ENCODE data around the gene CD200R1.

The CD200R1 gene, protein sequence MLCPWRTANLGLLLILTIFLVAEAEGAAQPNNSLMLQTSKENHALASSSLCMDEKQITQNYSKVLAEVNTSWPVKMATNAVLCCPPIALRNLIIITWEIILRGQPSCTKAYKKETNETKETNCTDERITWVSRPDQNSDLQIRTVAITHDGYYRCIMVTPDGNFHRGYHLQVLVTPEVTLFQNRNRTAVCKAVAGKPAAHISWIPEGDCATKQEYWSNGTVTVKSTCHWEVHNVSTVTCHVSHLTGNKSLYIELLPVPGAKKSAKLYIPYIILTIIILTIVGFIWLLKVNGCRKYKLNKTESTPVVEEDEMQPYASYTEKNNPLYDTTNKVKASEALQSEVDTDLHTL

DNA sequence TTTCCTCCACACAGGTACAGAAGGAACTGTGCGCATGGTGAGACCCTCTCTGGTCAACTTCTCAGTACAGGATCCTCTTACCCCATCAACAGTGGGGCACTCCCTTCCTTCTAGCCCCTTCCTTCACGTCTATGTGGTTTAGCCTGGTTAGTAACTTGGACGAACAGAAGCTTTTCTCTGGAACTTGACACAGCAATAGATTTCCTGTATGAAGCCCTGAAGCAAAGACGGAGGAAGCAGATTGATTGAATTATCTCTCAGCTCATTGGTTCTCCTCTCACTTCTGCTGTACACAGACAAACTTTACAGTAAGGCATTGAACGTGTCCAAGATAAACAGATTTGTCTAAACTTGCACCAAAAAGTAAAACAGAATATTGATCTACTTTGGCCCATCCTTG, at the start of gene CD200R1:
CD200R1 (minus strand) TSS at position 210 of the 400 bp plus-strand sequence. CDS start 246 bp downstream, outside the sequence.
- no peak for DNase-seq (ENCODE audit: low spot score)

DNA sequence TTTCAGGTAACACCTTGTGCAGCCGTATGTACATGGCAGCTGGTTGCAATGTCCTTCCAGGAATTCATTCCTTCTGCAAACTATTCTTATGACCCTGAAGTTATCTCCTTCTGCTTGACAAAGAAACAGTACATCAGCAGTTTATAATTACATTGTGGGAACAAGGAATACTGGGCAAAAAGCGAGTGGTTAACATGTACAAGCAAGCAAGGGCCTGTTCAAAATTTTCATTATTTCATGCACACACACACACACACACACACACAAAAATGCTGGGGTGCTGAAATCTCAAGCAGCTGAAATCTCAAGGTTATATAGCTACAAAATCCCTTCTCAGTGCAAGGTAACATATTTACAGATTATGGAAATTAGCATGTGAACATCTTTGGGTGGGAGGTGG, 46.6 kb upstream of the CD200R1 start:
- no peak for DNase-seq (ENCODE audit: low spot score)

DNA sequence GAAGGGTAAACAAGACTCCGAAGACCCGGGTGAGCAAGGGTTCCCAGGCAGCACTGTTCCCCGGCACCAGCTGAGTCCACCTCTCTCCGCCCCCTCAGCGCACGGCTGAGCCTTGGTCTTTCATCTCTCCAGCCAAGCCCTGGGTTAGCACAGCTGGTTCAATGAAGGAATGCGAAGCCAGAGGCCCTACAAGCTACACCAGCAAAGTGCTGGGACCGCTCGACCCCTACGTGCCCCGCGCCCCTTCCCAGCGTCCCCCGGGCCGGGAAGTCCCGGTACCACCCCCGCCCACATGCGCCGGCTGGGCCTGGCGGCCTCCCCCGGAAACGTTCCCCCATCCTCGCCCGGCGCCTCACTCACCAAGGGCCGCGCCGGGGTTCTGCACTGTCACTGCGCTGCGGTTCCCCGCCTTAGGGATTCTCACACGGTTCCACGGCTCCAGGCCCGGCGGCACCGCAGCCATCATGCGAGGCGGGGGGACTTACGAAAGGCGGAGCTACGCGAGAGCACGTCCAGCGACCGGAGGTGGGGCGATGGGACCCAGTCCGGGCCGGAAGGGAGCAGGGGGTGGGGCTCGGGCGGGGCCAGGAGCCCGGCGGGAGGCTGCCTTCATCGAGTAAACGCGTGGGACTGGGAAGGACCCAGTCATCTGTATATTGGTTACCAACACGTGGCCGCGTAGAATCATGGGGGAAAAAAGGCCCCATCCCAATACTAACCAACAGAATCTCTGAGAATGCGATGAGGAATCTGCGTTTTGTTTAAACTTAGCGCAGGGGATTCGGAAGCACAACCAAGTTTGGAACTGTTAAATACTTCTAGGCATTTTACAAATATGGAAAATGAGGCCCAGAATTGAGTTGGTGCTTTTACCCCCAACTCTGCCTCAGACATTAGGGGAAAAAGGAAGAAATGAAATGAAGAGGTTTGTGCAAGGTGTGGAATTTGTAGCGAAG, 44.6 kb upstream of the CD200R1 start:
- peak; percentile 88 for DNase-seq (ENCODE audit: low spot score)

DNA sequence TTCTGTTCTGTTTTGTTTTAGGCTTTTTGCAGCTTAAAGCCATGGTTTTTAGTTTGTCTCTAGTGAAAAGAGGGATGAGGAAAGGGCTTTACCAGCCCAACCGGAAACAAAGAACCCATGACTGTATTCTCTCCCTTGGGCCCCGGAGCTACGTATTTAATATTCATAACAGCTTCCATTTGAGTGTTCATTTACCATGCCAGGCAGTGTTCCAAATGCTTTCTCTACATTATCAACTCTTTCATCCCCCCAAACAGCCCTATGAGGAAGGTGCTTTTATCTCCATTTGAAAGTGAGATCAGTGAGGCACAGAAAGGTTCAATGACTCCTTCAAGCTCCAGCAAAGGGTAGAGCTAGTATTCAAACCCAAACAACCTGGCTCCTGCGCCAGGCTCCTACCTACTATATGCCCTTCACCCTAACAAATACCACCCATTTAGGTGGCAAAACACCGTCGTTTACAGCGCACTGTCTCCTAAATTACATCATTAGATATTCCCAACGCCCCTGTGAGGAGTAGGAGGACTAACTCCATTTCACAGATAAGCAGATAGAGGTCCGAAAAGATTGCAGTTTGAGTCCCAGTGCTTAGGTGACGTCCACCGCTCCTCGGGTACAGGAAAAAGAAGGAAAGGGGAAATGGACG, 43.8 kb upstream of the CD200R1 start:
- no peak for DNase-seq (ENCODE audit: low spot score)

DNA sequence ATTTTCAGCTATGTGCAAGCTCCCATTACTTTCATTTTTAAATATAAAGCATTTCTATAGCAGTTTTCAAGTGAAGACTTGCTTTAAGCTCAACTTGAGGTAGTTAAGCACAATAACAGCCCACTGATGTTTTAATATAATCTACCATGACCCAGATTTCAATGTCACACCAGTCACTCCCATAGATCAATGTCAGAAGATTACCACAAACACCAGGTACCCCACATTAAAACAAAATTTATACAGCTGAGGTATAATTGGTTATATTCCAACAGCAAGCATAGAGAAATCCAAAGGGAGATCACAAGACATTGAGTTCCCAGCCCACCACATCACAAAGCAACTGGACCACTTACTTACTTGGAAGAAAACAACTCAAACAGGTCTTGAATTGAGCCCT, 38.7 kb upstream of the CD200R1 start:
- no peak for DNase-seq (ENCODE audit: low spot score)

DNA sequence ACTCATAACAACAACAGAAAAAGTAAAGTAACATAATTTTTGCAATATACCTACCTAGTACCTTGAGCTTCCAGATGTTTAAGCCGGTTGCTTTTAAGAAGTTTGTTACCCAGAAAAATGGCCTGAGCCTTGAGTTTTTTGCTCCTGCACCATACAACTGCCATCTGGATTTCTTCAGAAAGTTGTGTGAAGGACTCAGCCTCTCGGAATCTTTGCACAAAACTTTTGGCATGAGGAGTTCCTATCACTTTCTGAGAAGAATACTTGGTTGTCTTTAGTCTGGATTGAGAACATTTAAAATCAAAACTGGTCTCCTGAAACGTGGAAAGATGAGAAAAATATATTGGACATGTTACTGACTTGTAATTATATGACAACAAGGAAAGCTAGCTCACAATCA, 33.2 kb upstream of the CD200R1 start:
- no peak for DNase-seq (ENCODE audit: low spot score)

DNA sequence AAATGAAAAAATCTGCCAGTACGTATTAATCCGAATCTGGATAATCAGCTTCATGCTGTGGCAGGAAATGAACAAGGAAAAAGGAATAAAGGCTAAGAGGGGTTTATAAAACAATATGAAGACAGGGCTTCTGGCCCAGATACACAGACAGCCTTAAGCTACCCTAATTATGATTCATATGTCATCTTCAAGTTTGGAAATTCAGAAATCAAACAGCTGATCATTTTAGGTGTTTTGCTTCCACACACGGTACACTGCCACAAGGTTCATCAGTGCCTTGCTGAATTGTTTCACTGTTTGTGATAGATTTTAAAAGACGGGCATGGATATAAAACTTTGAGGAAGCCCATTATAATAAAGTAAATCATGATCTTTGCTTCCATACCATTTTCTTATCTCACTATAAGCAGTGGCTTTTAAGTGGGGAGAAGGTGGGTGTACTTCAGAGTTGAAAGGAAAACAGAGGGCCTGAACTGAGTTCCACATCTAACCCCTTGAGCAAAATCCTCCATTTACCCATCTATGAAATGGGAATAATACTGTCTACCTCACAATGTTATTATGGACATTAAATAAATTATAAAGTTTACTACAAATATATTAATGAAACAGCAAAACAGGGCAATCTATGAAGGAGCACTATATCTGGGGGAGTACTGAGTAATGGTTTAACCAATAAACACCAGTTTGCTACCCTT, 31.6 kb upstream of the CD200R1 start:
- DNase-seq (ENCODE audit: low spot score), result no peak

DNA sequence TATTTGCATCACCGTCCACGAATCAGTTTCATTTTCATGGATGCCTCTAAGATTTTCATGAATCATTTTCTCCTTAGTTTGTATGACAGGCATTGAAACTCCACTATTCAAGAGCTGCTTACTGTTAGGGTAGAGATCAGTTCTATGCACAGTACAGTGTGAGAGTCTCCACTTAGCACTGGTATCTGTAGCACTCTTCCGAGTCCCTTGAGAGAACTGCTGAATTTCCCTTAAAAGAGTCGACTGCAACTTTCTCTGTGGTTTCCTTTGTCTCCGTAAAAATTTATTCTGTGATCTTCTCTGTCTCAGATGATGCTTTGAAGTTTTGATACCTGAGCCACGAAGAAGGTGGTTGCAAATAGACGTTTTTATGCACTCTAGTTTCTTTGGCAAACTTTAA, 30.7 kb upstream of the CD200R1 start:
- no peak for DNase-seq (ENCODE audit: low spot score)

DNA sequence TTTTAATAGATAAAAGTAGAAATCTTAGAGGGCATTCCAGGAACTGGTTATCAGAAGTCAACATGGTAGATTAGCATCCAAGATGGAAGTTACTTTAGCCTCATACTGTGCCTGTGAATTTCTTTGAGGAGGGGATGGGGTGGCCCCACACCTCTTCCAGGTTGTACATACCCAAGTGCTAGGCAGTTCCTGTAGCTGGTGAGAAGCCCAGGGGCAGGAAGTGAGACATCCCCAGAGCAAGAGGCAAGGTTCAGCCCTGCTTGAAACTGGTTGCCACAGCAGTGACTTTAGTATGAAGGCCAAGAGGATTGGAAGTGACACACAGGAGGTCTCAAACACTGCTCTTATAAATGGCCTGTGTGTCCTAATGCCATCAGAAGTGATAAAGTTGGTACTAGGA, 27.8 kb upstream of the CD200R1 start:
- no peak for DNase-seq (ENCODE audit: low spot score)

DNA sequence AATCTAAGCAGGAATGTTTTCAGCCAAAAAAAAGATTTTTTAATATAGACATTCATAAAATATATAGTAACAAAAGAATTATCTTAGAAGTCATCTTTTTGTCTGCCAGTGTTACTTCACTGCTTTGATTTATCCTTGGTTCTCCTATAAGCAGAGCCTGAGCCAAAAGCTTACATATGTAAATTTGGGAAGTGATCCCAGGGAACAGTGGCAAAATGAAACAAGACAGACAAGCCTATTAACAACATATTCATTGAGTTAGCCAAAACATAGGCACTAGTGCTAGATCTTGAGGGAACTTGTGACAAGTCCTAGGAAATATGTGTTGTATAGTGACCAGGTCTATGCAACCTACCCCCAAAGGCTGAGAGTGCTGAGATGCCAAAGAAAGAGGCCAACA, 27.1 kb upstream of the CD200R1 start:
- no peak for DNase-seq (ENCODE audit: low spot score)

DNA sequence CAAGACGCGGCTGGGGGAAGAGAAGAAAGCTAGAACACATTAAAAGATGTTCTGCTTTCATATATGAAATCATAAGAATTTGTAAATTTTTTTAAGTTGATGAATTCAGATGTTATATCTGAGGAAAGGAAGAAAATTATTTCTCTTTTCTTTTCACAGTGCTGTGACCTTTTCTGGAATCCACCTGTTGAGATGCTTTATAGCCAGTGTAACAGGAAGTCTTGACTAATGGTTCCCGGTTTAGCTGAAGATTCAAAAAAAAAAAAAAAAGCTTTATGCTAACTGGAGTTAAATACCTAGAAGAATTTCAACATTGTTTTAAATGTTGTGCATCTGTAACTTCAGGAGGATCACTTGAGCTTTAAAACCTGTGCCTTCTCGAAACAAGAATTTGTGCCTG, 25.8 kb upstream of the CD200R1 start:
- DNase-seq (ENCODE audit: low spot score), result no peak

DNA sequence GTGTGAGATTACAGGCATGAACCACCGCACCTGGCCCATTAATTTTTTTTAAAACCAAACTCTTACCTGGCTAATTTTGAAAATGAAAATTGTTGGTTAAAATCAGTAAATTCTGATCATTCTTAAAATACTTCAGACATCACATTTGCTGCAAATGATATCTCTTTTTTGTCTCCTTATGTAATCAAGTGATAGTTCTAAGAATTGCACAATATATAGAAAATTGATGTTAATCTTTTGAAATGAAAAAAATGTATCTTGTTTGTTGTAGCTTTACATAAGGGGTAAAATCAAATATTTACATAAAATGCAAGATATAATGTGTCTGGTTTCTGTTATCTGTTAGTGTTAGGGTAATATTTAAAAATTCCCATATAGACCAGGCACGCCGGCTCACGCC, 20.9 kb upstream of the CD200R1 start:
- no peak for DNase-seq (ENCODE audit: low spot score)

DNA sequence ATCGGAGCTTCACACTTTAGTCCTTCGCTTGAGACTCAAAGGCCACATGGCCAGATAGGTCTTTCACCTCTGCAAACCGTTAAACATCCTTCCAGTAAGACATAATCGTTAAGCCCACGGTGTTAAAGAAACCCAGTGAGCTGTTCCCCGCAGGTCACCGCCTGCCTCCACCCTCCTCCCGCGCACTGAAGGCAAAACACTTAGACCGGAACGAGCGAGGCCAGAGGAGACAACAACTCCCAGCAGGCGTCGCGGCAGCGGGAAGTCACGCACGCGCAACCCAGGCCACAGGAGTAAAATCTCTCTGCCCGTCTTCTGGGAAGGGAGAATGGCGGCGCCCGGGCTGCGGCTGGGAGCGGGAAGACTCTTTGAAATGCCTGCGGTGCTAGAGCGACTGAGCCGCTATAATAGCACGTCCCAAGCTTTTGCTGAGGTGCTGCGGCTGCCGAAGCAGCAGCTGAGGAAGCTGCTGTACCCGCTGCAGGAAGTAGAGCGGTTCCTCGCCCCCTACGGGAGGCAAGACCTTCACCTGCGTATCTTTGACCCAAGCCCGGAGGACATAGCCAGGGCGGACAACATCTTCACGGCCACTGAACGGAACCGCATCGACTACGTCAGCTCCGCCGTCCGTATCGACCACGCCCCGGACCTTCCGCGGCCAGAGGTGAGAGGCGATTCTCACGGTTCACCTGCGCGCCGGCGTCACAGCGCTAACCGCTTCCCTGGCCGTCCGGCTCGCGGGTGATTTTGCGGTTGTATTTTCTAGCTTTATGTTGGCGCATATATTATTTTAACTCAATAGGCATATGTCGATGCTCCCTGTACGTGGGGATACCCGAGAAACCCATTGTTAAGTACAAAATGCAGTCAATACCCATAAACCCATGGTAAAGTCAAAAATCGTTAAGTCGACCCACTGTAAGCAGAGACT, 16.0 kb upstream of the CD200R1 start, which contains the start of gene GTPBP8:
GTPBP8 (plus strand) TSS at position 313 of the 931 bp plus-strand sequence; CDS start at position 329, 16 bp downstream.
- peak; percentile 81 for DNase-seq (ENCODE audit: low spot score)

DNA sequence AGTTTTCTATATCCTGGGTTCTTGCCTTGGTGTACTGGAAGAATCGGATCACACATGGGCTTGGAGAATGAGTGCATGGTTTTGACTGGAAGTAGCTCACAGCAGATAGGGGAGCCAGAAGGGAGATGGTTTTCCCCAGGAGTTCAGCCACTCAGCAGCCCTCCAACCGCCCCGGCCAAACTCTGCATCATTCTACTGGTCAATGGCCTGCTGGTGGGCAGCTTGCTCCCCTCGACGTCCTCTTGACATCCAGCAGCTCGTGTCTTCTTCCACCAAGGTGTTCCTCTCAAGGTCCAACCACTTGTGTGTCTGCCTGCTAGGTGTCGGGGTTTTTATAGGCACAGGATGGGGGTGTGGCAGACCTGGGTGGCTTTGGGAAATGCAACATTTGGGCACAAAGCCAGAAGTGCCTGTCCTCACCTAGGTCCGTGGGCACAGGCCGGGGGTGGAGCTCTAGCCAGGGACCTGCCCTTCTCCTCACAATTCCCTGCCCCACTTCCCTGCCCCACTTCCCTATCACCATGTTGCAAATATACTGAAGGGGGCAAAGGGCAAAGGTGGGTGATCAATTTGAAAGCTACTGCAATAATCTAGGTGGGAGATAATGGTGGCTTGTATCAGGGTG, 12.9 kb upstream of the CD200R1 start:
- no peak for DNase-seq (ENCODE audit: low spot score)

DNA sequence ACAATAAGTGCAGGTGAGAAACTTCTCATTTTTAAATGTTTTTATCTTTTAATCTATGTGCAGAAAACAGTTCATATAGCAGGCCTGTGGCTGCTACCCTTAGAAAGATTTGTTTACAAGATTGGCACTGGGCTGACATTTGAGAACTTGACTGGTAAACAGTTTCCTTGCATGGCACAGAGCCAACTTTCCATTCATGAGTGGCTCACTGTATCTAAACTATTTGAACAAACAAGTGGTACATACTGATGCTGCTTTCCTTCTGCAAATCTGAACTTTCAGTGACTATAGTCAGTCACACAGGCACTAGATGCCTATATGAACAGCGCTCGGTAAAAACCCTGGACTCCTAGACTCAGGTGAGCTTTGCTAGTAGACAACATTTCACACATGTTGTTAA, 9.6 kb upstream of the CD200R1 start:
- no peak for DNase-seq (ENCODE audit: low spot score)

DNA sequence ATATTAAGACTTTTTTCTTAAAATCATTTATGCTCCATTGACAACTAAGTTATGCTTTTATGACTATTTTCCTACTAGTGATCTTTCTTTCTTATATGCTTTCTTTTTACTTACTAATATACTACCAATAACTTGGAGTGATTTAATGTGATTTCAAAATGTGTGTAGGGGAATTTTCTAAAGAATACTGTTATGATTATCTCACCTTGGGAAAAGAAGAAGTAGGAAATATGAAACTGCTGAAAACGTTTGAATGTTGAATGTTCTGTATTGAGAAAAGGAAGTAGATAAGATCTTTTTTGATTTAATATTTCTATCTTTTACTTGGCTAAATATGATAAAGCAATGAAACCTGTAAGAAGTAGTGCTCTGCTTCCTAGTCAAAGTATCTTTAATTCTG, 7.8 kb upstream of the CD200R1 start:
- DNase-seq (ENCODE audit: low spot score), result no peak

DNA sequence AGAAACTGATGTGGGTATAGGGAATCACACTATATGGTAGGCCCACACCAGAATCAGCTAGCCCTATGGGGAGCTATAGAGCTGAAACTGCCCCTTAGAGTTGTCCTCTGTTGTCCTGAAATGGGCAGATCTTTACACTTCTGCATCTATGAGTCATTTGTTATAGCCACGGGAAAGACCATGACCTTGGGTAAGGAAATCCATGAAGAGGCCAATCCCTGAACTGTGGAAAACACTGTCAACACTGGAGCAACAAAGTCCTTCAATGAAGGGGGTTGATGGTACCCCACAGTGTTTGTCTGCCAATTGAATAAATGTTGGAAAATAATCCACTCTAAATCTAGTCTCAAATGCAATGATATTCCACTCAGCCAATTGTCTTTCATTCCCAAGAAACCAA, 5.2 kb upstream of the CD200R1 start:
- no peak for DNase-seq (ENCODE audit: low spot score)

DNA sequence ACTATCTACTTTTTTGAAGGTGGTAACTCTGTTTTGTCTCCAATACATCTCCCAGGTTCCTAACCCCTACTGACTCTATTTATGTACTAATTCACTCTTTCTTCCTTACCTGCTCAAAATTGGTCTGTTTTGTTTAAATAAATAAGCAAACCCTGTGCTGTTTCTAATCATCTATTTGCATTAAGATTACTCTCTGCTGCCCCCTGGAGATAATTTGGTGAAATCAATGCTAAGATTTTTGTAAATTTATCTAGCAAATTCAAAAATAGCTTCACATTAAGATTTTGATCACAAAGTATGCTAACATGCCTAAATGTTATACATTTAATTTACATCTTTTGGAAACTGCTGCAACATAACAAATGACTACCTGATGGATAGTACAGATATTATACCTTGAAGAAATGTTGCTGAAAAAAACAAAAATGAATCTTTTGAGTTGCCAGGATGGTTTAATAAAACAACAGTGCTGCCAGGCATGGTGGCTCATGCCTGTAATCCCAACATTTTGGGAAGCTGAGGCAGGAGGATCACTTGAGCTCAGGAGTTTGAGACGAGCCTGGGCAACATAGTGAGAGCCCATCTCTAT, 4.4 kb upstream of the CD200R1 start:
- peak; percentile 32 for DNase-seq (ENCODE audit: low spot score)

DNA sequence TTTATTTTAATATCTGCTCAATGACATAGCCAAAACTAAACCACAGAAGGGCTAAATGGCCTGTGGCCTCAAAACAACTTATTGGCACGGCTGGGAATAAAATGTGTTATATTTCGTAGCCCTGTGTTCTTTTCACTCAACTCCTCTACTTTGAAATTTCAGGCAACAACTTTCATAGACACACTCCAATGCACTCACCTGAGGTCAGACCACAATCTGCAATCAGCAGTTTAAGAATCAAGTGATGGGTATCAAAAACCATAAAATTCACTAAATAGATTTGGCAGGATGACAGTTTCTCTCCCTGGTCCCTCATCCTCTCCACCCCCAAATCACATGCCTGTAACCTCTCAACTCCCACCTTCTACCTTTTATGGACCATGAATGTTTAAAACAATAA, 2.0 kb upstream of the CD200R1 start:
- no peak for DNase-seq (ENCODE audit: low spot score)

DNA sequence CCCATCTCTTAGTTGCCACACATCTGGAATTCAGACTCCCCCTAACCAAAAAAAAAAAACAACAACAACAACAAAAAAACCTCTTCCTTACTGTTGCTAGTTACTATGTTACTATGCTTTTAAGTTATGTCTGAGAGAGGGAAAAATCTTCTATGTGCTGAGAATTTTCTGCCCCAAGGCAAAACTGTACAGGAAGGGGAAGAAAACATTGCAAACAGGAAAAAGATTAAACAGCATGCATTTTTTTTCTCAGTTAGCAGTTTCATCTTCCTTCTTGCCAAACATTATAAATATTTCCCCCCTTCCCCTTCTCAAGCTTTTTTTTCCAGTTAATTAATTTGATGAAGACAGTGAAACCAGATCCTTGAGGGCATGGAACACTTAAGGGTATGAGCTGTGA, 1.1 kb upstream of the CD200R1 start:
- no peak for DNase-seq (ENCODE audit: low spot score)

All from germinal center (tissue), 1 donor.